PC-3 (cell line): ENCODE results near the gene SYT5. TPM values are rescaled to one million over a fixed set of nuclear protein-coding genes. Genes with fewer than 3 reads are reported as not detected.

ENCODE experiments used
- ATAC-seq: fragments of 200-7000 bp; cut with Tn5 transposase; 2 replicates; pipeline ENCODE4 v1.9.1; 2020; ENCODE audit warnings: mild to moderate bottlenecking, moderate library complexity
- BruUV-seq: library from RNA; stranded (reverse); fragments of 400-500 nt; replicated peaks from 2 replicates; lab custom pipeline; 2021; lab: Mats Ljungman, UMichigan
- CTCF ChIA-PET: fragments of 300-600 bp; sonication (Branson Sonifier 250); formaldehyde crosslinking; loops from one replicate; lab custom pipeline; 2022; ENCODE audit warnings: antibody characterized with exemption; lab: Charles Lee
- POLR2A ChIA-PET: fragments of 300-600 bp; sonication (Branson Sonifier 250); formaldehyde crosslinking; loops from one replicate; lab custom pipeline; 2022; ENCODE audit warnings: antibody characterized with exemption; ENCODE audit not compliant: unreplicated experiment; lab: Charles Lee
- DNase-seq: peaks from one replicate; pipeline ENCODE4 v3.0.0-alpha.2; 2015
- H2AFZ ChIP-seq: fragments of 300-600 bp; sonication (generic); 2 replicates; pipeline ENCODE4 v1.6.0; 2016; ENCODE audit warnings: antibody characterized with exemption, low read length
- H3F3A ChIP-seq: fragments of 300-600 bp; sonication (generic); one replicate; pipeline ENCODE4 v1.6.0; 2017; ENCODE audit warnings: antibody characterized with exemption, low read length, control low read depth, mild to moderate bottlenecking; ENCODE audit not compliant: unreplicated experiment
- H3K27ac ChIP-seq: fragments of 300-600 bp; sonication (generic); 2 replicates; pipeline ENCODE4 v1.5.1; 2016; ENCODE audit warnings: mild to moderate bottlenecking, low read length
- H3K27me3 ChIP-seq: fragments of 300-600 bp; sonication (generic); 2 replicates; pipeline ENCODE4 v1.6.1; 2016; ENCODE audit warnings: low read length, mixed read lengths
- H3K36me3 ChIP-seq: fragments of 300-600 bp; sonication (generic); 2 replicates; pipeline ENCODE4 v1.6.1; 2016; ENCODE audit warnings: low read depth, mixed run types, low read length, mixed read lengths
- H3K4me1 ChIP-seq: fragments of 300-600 bp; sonication (generic); 2 replicates; pipeline ENCODE4 v1.5.1; 2016; ENCODE audit warnings: low read length; ENCODE audit not compliant: insufficient read depth
- H3K4me2 ChIP-seq: fragments of 300-600 bp; sonication (generic); 2 replicates; pipeline ENCODE4 v1.6.0; 2016; ENCODE audit warnings: low read length
- H3K4me3 ChIP-seq: fragments of 300-600 bp; sonication (generic); 2 replicates; pipeline ENCODE4 v1.5.1; 2016; ENCODE audit warnings: mild to moderate bottlenecking, low read length, mixed read lengths
- H3K79me2 ChIP-seq: fragments of 300-600 bp; sonication (generic); 2 replicates; pipeline ENCODE4 v1.6.1; 2017; ENCODE audit warnings: low read length, mixed read lengths
- H3K9ac ChIP-seq: fragments of 300-600 bp; sonication (generic); 2 replicates; pipeline ENCODE4 v1.6.0; 2016; ENCODE audit warnings: mild to moderate bottlenecking, low read length
- H3K9me2 ChIP-seq: fragments of 300-600 bp; sonication (generic); replicated peaks from 2 replicates; pipeline ENCODE4 v1.6.1; 2016; ENCODE audit warnings: mixed run types, low read length, mixed read lengths
- H3K9me3 ChIP-seq: fragments of 300-600 bp; sonication (generic); 2 replicates; pipeline ENCODE4 v1.6.1; 2016; ENCODE audit warnings: low read length, mixed read lengths
- H4K20me1 ChIP-seq: fragments of 300-600 bp; sonication (generic); 2 replicates; pipeline ENCODE4 v1.6.1; 2016; ENCODE audit warnings: low read length, mixed read lengths
- EZH2 ChIP-seq: fragments of 300-600 bp; sonication (generic); IDR thresholded peaks from one replicate; pipeline ENCODE4 v1.6.1; 2017; ENCODE audit warnings: antibody characterized with exemption, mild to moderate bottlenecking, low read length; ENCODE audit not compliant: unreplicated experiment
- EZH2phosphoT487 ChIP-seq: fragments of 300-600 bp; sonication (generic); IDR thresholded peaks from 2 replicates; pipeline ENCODE4 v1.6.1; 2018; ENCODE audit warnings: mild to moderate bottlenecking, antibody characterized with exemption, low read length, borderline replicate concordance
- intact Hi-C: fragments of 100-400 bp; cut with micrococcal nuclease; formaldehyde crosslinking; loops from 2 replicates; pipeline ENCODE4 v1.9.0; 2023
- total RNA-seq: library from RNA; depleted of rRNA; stranded (reverse); fragments of >200 nt; gene quantifications from 2 replicates; pipeline ENCODE4 v1.2.3, GENCODE V29; 2014
- TF ChIP-seq, protein P1 (sequence below): fragments of 300-600 bp; sonication (generic); conservative IDR thresholded peaks from 2 replicates; pipeline ENCODE4 v1.5.1; 2017; ENCODE audit warnings: antibody characterized with exemption, low read depth, mild to moderate bottlenecking, low read length

The SYT5 gene
- total RNA-seq, 1 experiment from 2014 or later = 2.5 TPM

DNA sequence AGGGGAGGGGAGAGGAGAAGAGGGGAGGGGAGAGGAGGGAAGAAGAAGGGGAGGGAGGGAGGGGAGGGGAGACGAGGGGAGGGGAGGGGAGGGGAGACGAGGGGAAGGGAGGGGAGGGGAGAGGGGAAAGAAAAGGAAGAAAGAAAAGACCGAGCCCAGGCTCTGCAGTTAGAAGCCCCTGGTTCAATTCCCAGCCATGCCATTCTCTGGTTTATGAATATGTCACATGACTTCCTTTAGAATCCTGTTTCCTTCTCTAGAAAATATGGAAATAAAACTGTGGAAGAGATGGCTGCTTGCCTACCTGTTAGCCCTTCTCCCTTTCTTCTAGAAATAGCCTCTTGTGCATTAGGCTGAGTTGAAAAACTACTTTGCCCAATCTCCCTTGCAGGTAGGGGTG is 45.4 kb downstream of the SYT5 start:
- no peak overlapping the region for H3K4me3 ChIP-seq
- H4K20me1 ChIP-seq = no peaks in the 10 kb centered on the region
- POLR2A ChIA-PET = no interaction called here
- no peaks in the 10 kb centered on the region for H3K9me2 ChIP-seq
- no peaks in the 10 kb centered on the region for H3K79me2 ChIP-seq
- H3K36me3 ChIP-seq = no peaks in the 10 kb centered on the region
- BruUV-seq = no TSS peak
- no peaks in the 10 kb centered on the region for H3K27me3 ChIP-seq
- no peaks in the 10 kb centered on the region for H3K9me3 ChIP-seq
- H3K4me2 ChIP-seq = no peak overlapping the region
- no peak overlapping the region for H3K27ac ChIP-seq
- intact Hi-C loops = no loop called here
- DNase-seq = no peak
- ATAC-seq = no peak
- TF ChIP-seq EZH2phosphoT487 = no peak
- CTCF ChIA-PET = interaction anchor here (1.4 kb wide), 1 partner anchor 12 kb away, joined by 3 read pairs; no protein-coding TSS in a partner anchor
- H3K4me1 ChIP-seq = no peaks in the 10 kb centered on the region
- H3F3A ChIP-seq = no peaks in the 10 kb centered on the region
- H3K9ac ChIP-seq = no peak overlapping the region
- H2AFZ ChIP-seq = no peak overlapping the region

DNA sequence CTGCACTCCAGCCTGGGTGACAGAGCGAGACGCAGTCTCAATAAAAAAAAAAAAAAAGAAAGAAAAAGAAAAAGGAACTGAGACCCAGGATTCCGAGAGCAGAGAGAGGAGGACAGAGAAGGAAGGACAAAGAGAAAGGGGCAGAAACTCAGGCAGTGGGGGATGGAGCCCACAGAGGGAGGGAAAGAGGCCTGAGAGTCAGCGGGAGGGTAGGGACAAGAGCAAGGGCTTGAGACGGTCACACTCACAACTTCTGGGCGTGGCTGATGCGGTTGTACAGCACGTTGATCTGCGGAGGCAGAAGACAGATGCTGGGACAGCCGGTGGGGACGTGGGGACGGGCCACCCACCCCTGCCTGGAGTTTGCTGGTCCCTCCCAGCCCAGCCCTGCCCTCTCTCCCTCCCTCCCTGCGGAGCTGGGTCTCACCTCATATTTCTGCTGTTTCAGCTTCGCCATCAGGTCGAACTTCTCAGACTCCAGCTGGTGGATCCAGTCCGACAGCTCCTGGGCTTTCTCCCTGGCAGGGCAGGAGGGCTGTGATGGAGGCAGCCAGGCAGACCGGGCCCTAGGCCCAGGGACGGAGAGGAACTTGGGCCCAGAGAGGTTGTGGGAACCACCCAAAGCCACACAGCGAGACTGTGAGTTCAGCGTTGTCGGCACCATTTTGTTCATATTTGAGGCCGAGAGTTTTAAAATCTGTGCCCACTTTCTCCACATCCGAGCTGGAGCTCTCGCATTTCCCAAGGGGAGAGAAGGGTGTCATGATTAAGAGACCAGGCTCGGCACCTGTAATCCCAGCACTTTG is 46.2 kb downstream of the SYT5 start:
- no peak overlapping the region for H3K9ac ChIP-seq
- no peak for DNase-seq
- CTCF ChIA-PET = no interaction called here
- intact Hi-C loops = no loop called here
- no peaks in the 10 kb centered on the region for H3K9me3 ChIP-seq
- no peaks in the 10 kb centered on the region for H3K36me3 ChIP-seq
- no peaks in the 10 kb centered on the region for H3K9me2 ChIP-seq
- BruUV-seq = no TSS peak
- no peaks in the 10 kb centered on the region for H3K4me1 ChIP-seq
- H2AFZ ChIP-seq = no peak overlapping the region
- POLR2A ChIA-PET = interaction anchor here (0.6 kb wide), 1 partner anchor 16 kb away, joined by 7 read pairs; the partner anchor contains the start of gene PPP1R12C
- H3K27ac ChIP-seq = no peak overlapping the region
- H3F3A ChIP-seq = no peaks in the 10 kb centered on the region
- H4K20me1 ChIP-seq = no peaks in the 10 kb centered on the region
- ATAC-seq = no peak
- H3K4me3 ChIP-seq = no peak overlapping the region
- H3K4me2 ChIP-seq = no peak overlapping the region
- TF ChIP-seq, protein P1, sequence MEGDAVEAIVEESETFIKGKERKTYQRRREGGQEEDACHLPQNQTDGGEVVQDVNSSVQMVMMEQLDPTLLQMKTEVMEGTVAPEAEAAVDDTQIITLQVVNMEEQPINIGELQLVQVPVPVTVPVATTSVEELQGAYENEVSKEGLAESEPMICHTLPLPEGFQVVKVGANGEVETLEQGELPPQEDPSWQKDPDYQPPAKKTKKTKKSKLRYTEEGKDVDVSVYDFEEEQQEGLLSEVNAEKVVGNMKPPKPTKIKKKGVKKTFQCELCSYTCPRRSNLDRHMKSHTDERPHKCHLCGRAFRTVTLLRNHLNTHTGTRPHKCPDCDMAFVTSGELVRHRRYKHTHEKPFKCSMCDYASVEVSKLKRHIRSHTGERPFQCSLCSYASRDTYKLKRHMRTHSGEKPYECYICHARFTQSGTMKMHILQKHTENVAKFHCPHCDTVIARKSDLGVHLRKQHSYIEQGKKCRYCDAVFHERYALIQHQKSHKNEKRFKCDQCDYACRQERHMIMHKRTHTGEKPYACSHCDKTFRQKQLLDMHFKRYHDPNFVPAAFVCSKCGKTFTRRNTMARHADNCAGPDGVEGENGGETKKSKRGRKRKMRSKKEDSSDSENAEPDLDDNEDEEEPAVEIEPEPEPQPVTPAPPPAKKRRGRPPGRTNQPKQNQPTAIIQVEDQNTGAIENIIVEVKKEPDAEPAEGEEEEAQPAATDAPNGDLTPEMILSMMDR = no peak
- TF ChIP-seq EZH2 (no peak), EZH2phosphoT487 (no peak)
- no peaks in the 10 kb centered on the region for H3K79me2 ChIP-seq
- no peaks in the 10 kb centered on the region for H3K27me3 ChIP-seq

DNA sequence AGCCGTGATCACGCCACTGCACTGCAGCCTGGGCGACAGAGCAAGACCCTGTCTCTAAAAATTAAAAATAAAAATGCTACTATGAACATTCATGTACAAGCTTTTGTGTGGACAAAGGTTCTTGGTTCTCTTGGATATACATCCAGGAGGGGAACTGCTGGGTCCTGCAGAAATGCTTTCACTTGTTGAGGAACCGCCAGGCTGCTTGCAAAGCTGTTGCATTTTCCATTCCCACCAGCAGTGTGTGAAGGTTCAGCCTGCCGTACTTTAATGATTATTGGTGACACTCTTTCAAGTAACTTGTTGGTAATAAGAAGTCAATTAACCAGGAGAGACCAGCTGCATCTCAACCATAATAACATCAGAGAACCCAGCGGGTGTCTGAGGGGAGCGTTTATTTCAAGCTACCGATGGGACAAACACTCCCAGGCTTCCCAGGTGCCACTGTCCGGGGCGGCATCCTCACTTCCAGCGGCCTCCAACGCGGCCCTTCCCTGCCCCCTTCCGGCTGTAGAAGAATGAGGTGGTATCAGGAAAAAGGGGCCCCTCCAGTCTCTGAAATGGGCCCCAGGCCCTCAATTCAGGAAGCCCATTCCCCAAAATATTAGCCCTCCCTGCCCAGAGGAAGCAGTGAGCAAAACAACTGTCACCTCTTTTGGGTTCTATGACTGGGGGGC is 47.5 kb downstream of the SYT5 start:
- Histone ChIP-seq H3K4me2 (no peak overlapping the region), H3K27ac (no peak overlapping the region), H3F3A (no peaks in the 10 kb centered on the region), H4K20me1 (no peaks in the 10 kb centered on the region), H3K4me1 (no peaks in the 10 kb centered on the region), H3K79me2 (no peaks in the 10 kb centered on the region), H3K27me3 (no peaks in the 10 kb centered on the region), H3K9me2 (no peaks in the 10 kb centered on the region), H3K9ac (no peak overlapping the region), H3K9me3 (no peaks in the 10 kb centered on the region), H3K36me3 (no peaks in the 10 kb centered on the region), H3K4me3 (no peak overlapping the region), H2AFZ (no peak overlapping the region)
- intact Hi-C loops = no loop called here
- TF ChIP-seq EZH2phosphoT487 (no peak), EZH2 (no peak)
- TF ChIP-seq, protein P1 = no peak
- ChIA-PET CTCF (no interaction called here), POLR2A (no interaction called here)
- ATAC-seq = no peak
- BruUV-seq = no TSS peak
- no peak for DNase-seq
